ENCODE results near the gene HP1BP3. TPM values are rescaled to one million over a fixed set of nuclear protein-coding genes. Genes with fewer than 3 reads are reported as not detected.
A peak's percentile ranks its signal among the peaks of the same experiment; 100 is the strongest.
"Not testable (repeated sequence)": the region's sequence is repeated elsewhere in the genome, so short reads cannot be mapped to it uniquely, and the experiment has no call there.

Gene HP1BP3
- polyA plus RNA-seq, 4 donors, result 246 to 289 (median 277) TPM

DNA sequence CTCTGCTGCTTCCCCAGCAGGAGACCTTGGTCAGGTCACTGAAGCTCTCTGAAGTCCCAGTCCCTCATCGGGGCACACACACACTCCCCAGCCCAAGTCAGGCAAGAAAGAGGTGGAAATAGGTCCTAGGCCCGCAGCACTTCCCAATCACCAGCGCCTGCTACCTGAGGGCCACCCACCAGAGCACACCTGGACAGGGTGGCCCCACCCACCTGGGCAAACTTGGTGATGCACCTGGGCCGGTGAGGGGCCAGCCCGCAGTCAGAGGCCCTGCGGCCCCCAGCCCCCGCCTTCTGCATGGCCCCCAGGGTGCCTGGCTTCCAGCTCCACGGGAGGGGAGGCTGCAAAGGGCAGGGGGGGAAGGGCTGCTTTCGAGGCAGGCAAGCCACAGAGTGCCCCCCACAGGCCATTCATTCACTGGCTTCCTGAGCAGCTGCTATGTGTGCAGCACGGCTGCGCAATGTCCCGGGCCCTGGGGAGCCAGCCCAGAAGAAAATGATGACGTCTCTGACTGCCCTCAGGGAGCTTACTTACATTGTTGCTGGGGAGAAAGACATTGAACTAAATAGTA lies 59.3 kb downstream of the HP1BP3 start:
- no peak for DNase-seq (ENCODE audit: low read depth in 4 of 4, low spot score in 3 of 4)

DNA sequence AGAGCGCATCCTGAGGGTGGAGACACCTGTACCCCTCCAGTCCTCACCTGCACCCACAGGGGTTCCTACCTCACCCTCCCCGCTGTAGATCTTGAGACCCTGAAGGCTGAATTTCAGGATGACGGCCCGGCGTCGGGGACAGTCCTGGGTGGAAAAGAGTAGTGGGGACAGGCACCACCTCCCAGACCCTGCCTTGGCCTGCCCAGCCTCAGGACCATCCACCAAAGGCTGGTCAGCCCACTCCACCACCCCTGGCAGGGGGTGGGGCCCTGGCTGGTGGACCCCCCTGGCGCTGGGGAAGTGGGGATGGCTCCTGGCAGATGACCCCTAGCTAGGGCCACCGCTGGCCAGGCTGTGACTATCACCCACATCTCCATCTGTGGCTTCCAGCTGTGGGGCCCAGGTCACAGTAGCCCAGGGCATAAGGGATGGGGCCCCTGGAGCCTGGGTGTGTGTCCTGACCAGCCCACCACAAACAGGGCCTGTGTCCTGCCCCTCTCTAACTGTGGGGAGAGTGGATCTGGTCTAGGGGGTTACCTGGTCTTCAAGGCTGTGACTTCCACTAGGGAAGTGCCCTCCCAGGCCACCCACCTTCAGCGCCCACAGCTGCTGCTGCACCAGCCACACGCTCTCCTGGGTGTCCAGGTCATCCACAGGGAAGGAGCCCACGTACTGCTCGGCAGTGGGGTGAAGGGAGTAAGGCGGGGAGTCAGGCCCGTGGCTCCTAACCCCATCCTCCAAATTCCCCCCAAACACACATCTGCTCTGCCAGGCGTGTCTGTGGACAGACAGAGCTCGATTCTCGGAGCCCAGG lies 60.0 kb downstream of the HP1BP3 start:
- DNase-seq (ENCODE audit: low read depth in 4 of 4, low spot score in 3 of 4), result no peak

DNA sequence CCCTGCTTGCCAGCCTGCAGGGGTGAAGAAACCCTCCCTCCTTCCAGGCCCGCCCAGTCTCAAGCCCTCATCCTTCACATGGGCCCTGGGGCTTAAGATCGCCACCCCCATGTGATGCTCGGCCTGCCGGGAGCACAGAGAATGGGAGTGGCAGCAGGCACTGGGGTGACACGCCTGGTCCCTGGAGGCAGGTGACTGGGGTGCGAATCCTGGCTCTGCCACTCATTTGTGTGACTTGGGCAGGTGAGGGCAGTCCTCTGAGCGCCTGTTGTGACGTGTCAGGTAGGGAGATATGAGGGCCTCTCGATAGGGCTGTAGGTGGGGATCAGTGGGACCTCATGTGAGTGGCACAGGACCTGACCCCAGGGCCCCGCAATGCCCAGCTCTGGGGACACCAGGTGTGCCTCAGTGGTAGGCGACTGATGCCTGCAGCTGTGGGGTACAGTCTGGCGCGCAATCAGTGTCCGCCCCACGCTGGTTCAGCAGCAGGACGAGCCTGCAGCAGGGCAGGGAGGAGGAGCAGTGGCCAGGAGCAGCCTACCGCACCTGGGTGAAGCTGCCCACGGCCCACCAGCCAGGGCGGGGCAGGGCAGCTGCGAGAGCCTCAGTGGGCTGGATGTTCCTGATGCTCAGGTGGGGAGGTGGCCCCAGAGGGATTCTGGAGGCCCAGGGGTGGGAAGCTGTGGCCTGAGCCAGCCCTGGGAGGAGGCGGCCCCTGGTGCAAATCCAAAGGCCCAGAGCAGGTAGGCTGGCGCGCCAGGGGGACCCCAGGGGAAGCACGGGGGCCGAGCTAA lies 60.8 kb downstream of the HP1BP3 start:
- DNase-seq (ENCODE audit: low read depth in 4 of 4, low spot score in 3 of 4), result no peak

DNA sequence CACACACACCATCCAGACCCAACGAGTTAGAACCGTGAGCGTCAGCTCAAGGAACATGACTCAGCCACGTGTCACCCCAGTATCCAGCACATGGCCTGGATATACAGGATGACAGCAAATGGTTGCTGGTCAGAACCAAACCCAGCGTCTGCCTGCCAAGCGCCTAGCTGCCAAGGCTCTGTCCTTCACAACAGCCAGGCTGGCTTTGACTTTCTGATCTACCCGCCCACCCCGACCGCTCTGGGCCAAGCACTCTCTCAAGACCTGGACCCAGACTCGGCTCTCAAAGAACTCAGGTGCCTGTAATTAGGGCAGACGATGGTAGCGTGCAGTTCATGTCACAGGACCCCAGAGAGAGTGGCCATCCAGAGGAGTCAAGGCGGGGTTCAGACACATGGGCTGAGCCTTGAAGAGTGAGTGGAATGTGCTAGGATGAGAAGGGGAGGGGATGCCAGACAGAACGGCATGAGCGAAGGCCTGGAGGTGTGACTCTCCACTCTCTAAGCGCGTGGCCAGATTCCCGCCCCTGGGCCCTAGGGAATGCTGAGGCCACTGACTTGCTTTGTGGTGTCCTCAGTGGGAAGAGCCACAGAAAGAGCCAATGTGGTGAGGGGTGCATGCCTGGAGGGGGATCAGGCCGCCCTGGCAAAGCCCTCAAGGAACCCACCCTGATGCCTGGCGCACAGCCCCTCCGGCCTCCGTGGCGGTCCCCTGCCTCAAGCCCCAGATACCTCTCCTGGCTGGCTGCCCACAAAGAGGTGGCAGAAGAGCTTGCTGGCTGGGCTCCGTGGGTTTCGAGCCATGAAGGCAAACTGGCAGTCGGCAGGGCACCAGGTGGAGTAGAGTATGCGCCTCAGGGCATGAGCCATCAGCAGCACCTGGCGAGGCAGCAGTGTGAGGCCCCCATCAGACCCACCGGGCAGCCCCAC lies 61.7 kb downstream of the HP1BP3 start:
- DNase-seq (ENCODE audit: low read depth in 4 of 4, low spot score in 3 of 4), result no peak

DNA sequence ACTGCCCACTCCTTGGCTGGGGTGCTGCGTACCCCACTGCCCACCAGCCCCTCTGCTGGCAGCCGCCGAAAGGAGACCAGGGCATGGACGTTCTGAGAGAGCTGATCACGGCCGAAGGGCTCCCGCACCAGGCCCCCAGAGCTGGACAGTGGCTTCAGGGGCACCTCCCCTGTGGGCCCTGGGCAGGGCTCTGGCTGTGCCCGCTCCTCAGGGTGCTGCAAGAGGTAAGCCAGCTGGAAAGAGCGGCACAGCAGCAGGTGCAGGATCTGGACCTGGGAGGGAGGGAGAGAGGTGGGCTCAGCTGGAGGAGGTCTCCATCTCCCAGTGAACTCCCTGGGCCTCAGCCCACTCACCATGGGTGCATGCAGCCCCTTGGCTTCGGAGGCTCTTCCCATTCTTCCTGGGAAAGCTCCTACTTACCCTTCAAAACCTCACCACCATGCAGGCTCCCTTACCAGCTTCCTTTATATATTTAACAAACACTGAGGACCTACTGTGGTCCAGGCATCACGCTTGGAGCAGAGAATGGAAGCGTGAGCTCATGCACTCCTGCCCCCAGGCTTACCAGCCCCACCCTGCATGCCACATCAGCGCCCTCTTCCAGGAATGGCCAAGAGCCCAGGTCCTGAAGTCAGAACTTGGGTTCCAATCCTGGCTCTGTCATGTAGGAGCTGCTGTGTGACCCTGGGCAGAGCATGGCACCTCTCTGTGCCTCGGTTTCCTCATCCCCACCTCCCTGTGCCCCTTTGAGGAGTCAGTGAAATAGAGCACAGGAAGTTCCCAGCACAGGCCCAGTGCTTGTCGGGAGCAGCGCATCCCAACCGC lies 62.5 kb downstream of the HP1BP3 start:
- no peak for DNase-seq (ENCODE audit: low read depth in 4 of 4, low spot score in 3 of 4)

DNA sequence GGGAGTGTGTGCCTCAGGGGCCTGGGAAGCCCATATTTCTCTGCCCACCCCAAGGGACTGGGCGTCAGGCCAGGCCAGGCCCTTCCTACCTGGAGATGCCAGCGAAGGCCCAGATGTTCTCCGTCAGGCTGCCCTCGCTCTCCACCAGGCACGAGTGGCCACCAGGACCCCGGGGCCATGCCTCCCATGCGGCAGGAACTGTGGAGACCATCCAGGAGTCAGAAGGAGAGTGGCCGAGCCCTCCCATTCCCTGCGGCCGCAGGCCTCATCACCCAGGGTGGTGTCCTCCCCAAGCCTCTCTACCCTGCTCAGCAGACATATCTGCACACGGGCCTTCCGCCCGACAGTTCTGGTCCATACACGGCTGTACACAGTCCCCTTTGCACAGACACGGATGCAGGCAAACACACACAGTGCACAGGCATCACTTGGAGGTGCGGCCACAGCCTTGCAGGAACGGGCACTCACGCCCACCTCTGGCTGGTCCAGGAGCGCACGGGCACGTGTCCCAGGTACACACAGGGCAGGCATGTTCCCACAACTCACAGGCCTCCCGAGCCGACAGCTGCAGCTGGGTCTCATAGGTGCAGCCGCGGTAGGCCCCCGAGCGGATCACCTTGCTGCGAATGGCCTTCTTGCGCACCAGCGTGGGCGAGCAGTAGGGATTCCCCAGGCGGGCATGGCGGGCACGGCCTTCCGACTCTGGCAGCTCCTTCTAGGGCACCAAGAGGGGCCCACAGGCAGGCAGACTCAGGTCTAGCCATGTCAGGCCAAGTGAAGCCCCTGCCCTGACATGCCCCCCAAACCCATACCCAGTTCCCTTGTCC lies 63.4 kb downstream of the HP1BP3 start:
- DNase-seq (ENCODE audit: low read depth in 4 of 4, low spot score in 3 of 4), result no peak

DNA sequence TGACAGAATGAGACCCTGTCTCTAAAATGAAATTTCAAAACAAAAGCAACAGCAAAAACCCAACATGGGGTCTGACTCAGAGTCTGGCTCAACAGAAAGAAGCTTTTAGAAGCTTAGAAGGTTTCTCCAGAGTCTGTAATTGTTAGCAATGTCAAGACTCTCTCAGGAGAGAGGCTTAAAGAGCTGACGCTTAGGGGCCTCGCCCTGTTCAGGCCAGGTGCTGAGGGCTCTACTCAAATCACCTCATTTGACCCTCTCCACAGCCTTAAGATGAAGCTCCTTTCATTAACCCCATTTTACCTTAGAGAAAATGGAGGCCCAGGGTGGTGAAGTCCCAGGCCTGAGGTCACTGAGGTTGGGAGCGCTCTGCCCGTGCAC lies 64.0 kb downstream of the HP1BP3 start:
- no peak for DNase-seq (ENCODE audit: low read depth in 4 of 4, low spot score in 3 of 4)

DNA sequence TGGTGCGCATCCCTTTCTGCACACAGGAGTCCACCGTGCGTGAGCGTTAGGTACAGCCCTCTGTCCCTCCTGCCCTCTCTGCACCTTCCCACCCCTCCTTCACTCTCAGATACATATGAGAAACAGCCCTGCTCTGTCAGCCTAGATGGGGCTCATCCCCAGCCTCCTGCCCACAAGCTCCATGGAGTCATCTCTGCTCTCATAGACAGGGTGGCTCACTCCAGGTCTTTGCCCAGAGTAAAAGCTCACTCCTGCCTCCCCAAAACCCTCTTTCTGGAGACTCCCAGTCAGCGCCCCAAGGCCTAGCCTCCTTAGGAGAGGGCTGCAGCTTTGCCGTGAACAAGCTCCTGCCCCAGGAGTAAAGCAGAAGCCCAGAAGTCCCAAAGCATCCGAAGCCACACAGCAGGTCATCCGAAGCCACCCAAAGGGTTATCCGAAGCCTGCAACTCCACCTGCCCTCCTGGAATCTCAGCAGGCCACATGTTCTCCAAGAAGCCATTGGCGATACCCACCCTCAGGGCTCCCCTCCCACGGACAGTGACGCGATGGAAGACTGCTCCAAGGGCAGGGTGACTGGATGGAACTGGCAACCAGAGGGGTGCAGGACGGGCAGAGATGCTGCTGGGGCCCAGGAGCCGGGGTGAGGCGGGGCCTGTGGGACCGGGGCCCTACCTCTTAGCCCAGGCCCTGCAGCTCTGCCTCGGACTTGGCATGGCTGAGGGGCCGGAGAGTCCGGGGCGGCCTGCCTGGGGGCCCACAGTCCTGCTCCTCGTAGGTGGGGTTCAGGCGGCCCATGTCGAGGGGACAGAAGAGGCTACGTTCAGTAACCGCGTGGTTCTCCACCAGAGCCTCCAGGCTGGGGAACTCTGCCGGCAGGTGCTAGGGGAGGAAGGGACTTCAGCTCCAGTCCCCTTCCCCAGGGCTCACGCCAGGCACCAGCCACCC lies 65.7 kb downstream of the HP1BP3 start:
- DNase-seq (ENCODE audit: low read depth in 4 of 4, low spot score in 3 of 4), result no peak

DNA sequence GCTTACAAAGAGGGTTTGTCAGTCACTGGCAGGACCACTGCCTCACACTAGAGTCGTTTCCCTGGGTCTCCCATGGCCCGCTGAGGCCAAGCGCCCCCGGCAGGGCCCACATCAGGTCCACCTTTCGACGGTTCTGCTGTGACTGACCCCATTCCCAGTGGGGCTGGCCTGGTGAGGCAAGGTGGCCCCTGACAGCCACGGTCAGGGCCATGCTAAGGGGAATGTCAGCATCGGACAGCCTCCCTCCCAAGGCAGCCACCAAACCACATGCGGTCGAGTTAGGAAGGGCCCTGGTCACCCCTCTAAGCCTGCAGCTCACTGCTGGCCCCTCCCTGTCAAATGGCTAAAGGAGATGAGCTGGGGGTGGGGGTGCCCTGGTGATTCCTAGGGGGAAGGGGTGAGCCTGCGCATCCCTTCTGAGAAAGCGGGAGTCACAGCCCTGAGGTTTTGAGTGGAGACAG lies 66.4 kb downstream of the HP1BP3 start:
- no peak for DNase-seq (ENCODE audit: low read depth in 4 of 4, low spot score in 3 of 4)

DNA sequence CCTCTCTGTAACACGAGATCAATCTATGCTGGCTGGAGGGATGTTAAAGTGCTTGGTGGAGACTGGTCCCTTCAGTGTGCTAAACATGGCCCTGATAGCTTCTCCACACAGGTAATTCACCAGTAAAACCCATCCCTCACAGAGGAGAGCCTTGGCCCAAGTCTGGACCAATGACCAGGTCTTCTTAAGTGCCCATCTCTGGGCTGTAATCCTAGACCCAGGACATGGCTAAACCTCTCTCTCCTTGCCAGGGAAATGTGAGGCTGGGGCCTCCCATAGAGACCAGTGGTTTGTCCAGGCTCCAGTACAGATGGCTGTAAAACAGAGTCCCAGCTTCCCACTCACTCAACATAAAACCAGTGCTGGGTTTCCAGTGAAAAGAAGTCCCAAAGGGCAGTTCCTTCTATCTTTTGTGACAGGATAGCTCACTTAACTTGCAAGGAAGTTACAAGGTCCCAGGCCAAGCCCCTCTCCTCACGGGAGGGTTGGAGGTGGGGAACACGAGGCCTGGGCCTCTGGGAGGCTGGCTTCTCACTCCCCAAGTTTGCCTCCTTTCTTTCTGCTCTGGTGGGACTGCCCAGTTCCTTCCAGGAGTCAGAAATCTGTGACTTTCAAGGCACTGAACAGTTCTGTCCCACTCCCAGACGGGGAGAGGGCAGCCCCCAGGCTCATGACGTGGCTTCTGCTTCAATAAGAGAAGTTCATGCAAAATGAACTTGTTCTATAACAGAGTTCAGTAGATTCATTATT lies 67.1 kb downstream of the HP1BP3 start:
- no peak for DNase-seq (ENCODE audit: low read depth in 4 of 4, low spot score in 3 of 4)

DNA sequence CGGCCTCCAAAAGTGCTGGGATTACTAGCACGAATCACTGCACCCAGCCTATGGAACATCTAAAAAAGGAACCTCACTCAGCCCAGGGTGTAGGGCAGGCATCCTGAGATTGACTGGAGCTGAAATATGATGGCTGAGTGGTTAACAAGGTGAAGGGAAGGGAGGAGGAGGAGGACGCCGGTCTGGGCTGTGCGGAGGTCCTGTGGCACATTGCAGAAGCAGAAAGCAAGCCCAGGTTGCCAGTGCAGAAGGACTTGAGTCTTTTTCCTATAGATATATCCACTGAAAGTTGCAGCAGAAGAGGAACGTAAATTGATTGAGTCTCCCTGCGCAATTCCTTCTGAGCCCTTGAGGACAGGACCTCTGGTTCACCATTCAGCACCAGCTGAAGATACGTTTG lies 67.8 kb downstream of the HP1BP3 start:
- no peak for DNase-seq (ENCODE audit: low read depth in 4 of 4, low spot score in 3 of 4)

DNA sequence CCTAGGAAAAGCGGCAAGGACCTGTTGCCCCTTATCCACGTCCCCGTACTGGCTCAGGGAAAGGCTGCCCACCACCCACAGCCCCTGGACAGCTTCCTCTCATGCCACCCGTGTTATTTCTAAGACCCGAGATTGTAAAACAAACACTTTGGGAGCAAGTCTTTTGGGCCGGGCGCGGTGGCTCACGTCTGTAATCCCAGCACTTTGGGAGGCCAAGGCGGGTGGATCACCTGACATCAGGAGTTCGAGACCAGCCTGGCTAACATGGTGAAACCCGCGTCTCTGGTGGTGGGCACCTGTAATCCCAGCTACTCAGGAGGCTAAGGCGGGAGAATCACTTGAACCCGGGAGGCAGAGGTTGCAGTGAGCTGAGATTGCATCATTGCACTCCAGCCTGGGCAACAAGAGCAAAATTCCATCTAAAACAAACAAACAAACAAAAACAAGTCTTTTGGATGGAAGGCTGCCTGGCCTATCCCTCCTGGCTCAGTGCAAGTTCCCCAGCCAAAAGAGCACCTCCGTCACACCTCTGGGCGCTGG lies 68.7 kb downstream of the HP1BP3 start:
- DNase-seq (ENCODE audit: low read depth in 4 of 4, low spot score in 3 of 4), result not testable (repeated sequence)

DNA sequence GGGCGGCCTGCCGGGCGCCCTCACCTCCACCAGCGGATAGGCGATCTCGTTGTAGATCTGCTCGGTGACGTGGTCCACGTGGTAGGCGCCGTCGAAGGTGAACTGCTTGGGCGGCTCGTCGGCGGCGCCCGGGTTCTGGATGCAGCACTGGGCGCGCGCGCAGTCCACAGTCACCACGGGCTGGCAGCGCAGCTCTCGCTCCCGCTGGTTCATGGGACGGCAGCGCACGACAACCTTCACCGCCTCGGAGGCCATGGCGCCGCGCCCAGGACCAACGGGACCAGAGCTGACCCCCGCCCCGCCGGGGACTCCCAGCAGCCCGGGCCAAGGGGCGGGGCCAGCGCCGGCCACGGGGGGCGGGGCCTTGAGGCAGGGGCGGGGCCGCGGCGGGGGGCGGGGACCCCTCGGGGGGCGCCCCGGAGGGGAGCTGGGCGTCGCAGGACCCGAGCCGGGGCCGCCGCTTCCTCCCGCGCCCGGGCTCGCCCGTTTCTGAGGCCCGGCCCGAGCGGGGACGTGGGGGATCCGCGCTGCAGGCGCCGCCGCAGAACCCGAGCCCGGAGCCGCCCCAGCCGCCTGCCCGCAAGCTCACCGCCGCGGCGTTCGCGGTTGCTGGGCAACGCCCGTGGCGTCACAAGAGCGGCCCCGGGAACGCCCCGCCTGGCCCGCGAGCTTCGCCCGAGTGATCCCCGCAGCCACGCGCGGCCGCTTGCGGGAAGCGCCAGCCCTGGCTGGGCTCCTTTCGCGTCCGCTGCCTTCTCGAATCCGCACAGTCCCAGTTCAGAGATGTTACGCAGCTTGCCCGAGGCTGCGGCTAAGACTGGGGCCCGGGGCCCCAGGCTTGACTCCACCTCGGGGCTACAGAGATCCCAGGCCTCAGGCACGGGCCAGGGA lies 69.4 kb downstream of the HP1BP3 start, which contains the start of gene KIF17:
Gene KIF17, minus strand, starts transcription at position 556 of the 891 bp plus-strand sequence. Its CDS starts 301 bp downstream, at position 255.
- DNase-seq (ENCODE audit: low read depth in 4 of 4, low spot score in 3 of 4), result peak in 3 of 4 donors; percentile 56 to 68 (median 63)

DNA sequence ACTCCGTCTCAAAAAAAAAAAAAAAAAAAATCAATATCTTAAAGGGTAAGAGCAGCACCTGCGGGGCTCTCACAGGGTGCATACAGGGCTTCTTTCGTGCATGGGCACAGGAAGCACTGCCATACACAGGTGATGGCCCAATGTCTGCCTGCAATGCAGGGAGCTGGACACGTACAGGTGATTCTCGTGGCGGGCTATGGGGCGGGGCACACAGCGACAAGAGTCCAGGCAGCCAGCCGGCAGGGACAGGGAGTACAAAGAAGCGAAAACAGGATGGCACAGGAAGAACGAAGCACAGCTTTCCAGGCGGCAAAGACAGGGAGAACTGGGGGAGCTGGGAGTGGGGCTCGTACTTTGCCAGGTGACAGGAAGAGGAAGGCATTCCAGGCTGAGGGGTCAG lies 70.9 kb downstream of the HP1BP3 start:
- no peak for DNase-seq (ENCODE audit: low read depth in 4 of 4, low spot score in 3 of 4)

DNA sequence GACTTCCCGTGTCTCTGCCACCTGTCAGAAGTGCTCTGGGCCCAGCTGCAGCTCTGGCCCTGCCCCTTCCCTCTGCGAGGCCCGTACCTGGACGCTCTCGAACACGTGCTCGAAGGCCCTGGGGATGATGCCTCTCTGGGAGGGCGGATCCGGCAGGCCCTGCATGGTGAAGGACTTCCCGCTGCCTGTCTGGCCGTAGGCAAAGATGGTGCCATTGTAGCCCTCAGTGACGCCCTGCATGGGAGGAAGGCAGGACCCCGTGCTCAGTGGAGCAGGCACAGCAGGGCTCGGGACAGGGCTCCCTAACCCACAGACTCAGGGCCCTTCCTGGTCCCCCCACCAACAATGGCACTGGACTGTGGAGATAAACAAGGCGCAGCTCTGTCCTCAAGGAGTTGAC lies 71.7 kb downstream of the HP1BP3 start:
- DNase-seq (ENCODE audit: low read depth in 4 of 4, low spot score in 3 of 4), result no peak

Data from right renal pelvis (tissue), 4 donors.